AG09319 (cell line): ENCODE results near the gene C20orf144.
"Not testable (repeated sequence)": the region's sequence is repeated elsewhere in the genome, so short reads cannot be mapped to it uniquely, and the experiment has no call there.

Experiments used
- DNase-seq: peaks from one replicate; pipeline ENCODE4 v3.0.0-alpha.2; 2010; ENCODE audit warnings: low read depth; ENCODE audit errors: extremely low read depth
- CTCF ChIP-seq: IDR thresholded peaks from 2 replicates; pipeline ENCODE4 v1.5.1; 2011; ENCODE audit warnings: low read depth, mild to moderate bottlenecking, inconsistent platforms, low read length, moderate library complexity

C20orf144 gene

GRCh38 chr20:33694639-33695012, 32.5 kb downstream of the C20orf144 start:
- DNase-seq, result no peak
- TF ChIP-seq CTCF, result no peak

GRCh38 chr20:33696448-33696847, 34.3 kb downstream of the C20orf144 start:
- DNase-seq, result no peak
- TF ChIP-seq CTCF, result no peak

DNA sequence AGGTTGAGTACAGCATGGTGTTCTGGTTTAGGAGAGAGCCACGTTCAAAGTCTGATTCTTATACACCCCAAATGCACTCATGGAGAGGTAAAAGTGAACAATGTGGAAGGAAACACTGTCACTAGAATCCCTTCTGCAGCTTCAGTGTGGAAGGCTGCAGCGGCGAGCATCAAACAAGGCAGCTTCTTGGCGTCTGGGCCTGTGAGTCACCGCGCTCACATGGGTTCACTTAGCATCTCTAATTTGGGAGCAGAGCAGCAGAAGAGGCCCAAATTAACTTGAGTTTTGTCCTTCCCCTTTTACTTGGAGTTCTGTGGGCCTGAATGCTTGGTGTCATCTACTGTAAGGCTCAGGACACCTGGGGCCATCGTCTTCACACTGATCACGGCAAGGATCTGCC, 35.0 kb downstream of the C20orf144 start:
- no peak for DNase-seq
- TF ChIP-seq CTCF, result no peak

GRCh38 chr20:33698966-33699365, 36.8 kb downstream of the C20orf144 start:
- not testable (repeated sequence) for DNase-seq

GRCh38 chr20:33700696-33701441, 38.7 kb downstream of the C20orf144 start:
- DNase-seq, result not testable (repeated sequence)

DNA sequence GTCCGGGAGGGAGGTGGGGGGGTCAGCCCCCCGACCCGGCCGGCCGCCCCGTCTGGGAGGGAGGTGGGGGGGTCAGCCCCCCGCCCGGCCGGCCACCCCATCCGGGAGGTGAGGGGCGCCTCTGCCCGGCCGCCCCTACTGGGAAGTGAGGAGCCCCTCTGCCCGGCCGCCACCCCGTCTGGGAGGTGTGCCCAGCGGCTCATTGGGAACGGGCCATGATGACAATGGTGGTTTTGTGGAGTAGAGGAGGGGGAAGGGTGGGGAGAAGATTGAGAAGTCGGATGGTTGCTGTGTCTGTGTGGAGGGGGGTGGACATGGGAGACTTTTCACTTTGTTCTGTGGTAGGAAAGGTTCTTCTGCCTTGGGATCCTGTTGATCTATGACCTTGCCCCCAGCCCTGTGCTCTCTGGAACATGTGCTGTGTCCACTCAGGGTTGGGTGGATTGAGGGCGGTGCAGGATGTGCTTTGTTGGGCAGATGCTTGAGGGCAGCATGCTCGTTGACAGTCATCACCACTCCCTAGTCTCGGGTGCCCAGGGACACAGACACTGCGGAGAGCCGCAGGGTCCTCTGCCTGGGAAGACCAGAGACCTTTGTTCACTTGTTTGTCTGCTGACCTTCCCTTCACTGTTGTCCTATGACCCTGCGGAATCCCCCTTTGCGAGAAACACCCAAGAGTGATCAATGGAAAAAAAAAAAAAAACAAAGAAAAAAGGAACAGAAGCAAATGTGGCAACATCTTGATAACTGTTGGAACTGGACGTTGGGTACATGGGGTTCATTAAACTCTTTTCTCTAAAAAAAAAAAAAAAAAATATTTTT, 39.7 kb downstream of the C20orf144 start:
- no peak for TF ChIP-seq CTCF
- DNase-seq, result no peak

DNA sequence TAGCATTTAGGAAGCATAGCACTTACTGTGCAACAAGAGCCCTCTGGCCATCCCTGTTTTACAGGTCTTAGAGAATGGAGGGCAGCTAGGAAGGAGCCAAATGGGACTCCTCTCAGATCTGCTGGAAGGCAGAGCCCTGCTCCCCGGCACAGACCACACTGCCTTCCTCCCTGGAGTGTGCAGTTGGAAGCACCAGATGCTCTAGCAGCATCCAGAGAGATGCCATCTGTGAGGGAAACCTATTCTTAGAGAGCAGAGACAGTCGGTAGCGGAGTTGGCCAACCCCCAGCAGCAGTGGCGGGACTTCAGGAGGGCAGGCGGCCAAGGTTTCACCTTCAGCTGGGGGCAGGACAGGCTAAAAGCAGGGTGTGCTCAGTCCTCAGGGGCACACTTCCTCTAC, 40.7 kb downstream of the C20orf144 start:
- DNase-seq, result no peak
- TF ChIP-seq CTCF, result no peak

DNA sequence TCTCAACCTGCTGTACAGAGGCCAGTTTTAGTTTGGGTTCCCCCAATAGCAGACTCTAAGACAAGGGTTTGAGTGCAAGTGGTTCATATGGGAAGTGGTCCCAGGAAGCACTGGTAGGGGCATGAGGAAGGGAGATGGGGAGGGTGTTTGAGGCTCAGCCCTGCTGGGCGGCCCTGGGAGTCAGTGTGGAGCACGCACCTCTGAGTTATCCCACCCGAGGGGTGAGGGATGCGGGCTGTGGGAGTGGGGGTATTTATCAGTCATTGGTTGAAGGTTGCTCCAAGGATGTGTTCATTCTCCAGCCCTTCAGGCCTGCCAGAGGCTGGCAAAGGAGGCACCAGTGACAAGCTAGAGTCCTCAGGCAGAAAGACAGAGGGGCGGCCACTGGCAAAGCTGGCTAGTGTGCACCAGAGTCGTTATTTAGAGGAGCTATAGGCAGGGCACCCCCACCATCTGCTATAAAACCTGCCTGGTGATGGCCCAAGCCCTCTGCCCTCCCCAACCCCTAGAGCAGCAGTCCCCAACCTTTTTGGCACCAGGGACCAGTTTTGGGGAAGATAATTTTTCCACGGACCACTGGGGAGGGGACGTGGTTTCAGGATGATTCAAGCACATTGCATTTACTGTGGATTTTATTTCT, 41.5 kb downstream of the C20orf144 start:
- TF ChIP-seq CTCF, result no peak
- DNase-seq, result no peak
